ENCODE data around the gene KDM2B. TPM values are rescaled to one million over a fixed set of nuclear protein-coding genes. Genes with fewer than 3 reads are reported as not detected.

KDM2B gene
- total and polyA plus RNA-seq, 10 of the 15 experiments (the other 5 are each of a cell fraction or from before 2014, with no cell fraction given): 13.6 to 124 (median 40.4) TPM

- in situ Hi-C loops (cut with MboI) (no loop called here), intact Hi-C loops (cut with micrococcal nuclease; ENCODE audit: unreplicated experiment) (no loop called here)
- Histone ChIP-seq H3K27ac (ENCODE audit: control insufficient read depth, insufficient read depth) (no peak overlapping the region), H3K9me3 (replicated peaks; ENCODE audit: control insufficient read depth, insufficient read depth, low read length) (no peaks in the 10 kb centered on the region), H3K27me3 (replicated peaks in 1 of 2; ENCODE audit: control insufficient read depth in 2 of 2, insufficient read depth in 2 of 2, low read length in 1 of 2) (no peaks in the 10 kb centered on the region), H3K4me2 (ENCODE audit: control insufficient read depth, insufficient read depth) (no peak overlapping the region), H3K9ac (ENCODE audit: control insufficient read depth, insufficient read depth, low read length) (no peak overlapping the region), H3K79me2 (ENCODE audit: control insufficient read depth, insufficient read depth, low read length) (peaks cover 4% of the 10 kb centered on the region), H4K20me1 (ENCODE audit: control insufficient read depth, insufficient read depth) (no peaks in the 10 kb centered on the region), H3K4me1 (ENCODE audit: control insufficient read depth, insufficient read depth, low read length) (peaks cover 11% of the 10 kb centered on the region), H3K4me3 (no peak overlapping the region), H3K36me3 (ENCODE audit: control insufficient read depth in 2 of 2, insufficient read depth in 2 of 2, low read length in 1 of 2) (peaks cover 25 to 36% of the 10 kb centered on the region in 2 experiments), H2AFZ (ENCODE audit: control insufficient read depth, low read depth, low read length) (no peak overlapping the region)
- SMC1A ChIA-PET (ENCODE audit: uncharacterized antibody, unreplicated experiment): no interaction called here
- POLR2A ChIA-PET: interaction anchor here (0.6 kb wide), 1 partner anchor 10 kb away, joined by 3 read pairs; no protein-coding TSS in a partner anchor
- no peak for FAIRE-seq
- TF ChIP-seq CHD4 (IDR thresholded peaks at IDR 0.05): no peak
- TF ChIP-seq SMC3 (IDR thresholded peaks at IDR 0.05; ENCODE audit: borderline replicate concordance, low read length): no peak
- TF ChIP-seq BACH1 (IDR thresholded peaks at IDR 0.05; ENCODE audit: borderline replicate concordance): no peak
- TF ChIP-seq ETV6 (conservative IDR thresholded peaks at IDR 0.05 in 1 of 2, IDR thresholded peaks at IDR 0.05 in 1 of 2; ENCODE audit: borderline replicate concordance in 1 of 2, low read depth in 1 of 2): no peak
- TF ChIP-seq ZNF217 (IDR thresholded peaks at IDR 0.05): no peak
- no peak for TF ChIP-seq CEBPB (IDR thresholded peaks at IDR 0.05; ENCODE audit: borderline replicate concordance in 1 of 2, low read depth in 2 of 2, low read length in 2 of 2)
- no TSS peak for BruUV-seq (replicated peaks)
- RAD21 ChIA-PET (ENCODE audit: unreplicated experiment): no interaction called here
- DNase-seq (ENCODE audit: low read depth, low spot score): no peak
- CTCF ChIA-PET: no interaction called here
- no peak for ATAC-seq
- 100% methylated on average over 12 of the region's 12 CpGs for WGBS (ENCODE audit: insufficient coverage, insufficient replicate concordance, low lambda C conversion rate, missing lambda C conversion rate)
Measured at GRCh38 chr12:121512561-121512960, 68.3 kb downstream of the KDM2B start.

- Histone ChIP-seq H3K79me2 (ENCODE audit: control insufficient read depth, insufficient read depth, low read length) (peaks cover 4% of the 10 kb centered on the region), H4K20me1 (ENCODE audit: control insufficient read depth, insufficient read depth) (no peaks in the 10 kb centered on the region), H3K9ac (ENCODE audit: control insufficient read depth, insufficient read depth, low read length) (no peak overlapping the region), H3K9me3 (replicated peaks; ENCODE audit: control insufficient read depth, insufficient read depth, low read length) (no peaks in the 10 kb centered on the region), H3K4me2 (ENCODE audit: control insufficient read depth, insufficient read depth) (no peak overlapping the region), H3K36me3 (ENCODE audit: control insufficient read depth in 2 of 2, insufficient read depth in 2 of 2, low read length in 1 of 2) (peaks cover 26 to 36% of the 10 kb centered on the region in 2 experiments), H3K4me3 (no peak overlapping the region), H2AFZ (ENCODE audit: control insufficient read depth, low read depth, low read length) (no peak overlapping the region), H3K4me1 (ENCODE audit: control insufficient read depth, insufficient read depth, low read length) (peaks cover 11% of the 10 kb centered on the region), H3K27ac (ENCODE audit: control insufficient read depth, insufficient read depth) (no peak overlapping the region), H3K27me3 (replicated peaks in 1 of 2; ENCODE audit: control insufficient read depth in 2 of 2, insufficient read depth in 2 of 2, low read length in 1 of 2) (no peaks in the 10 kb centered on the region)
- no TSS peak for BruUV-seq (replicated peaks)
- in situ Hi-C loops (cut with MboI) (no loop called here), intact Hi-C loops (cut with micrococcal nuclease; ENCODE audit: unreplicated experiment) (no loop called here)
- SMC1A ChIA-PET (ENCODE audit: uncharacterized antibody, unreplicated experiment): no interaction called here
- ATAC-seq (no peak), DNase-seq (ENCODE audit: low read depth, low spot score) (no peak), FAIRE-seq (no peak)
- CTCF ChIA-PET: no interaction called here
- POLR2A ChIA-PET: no interaction called here
- RAD21 ChIA-PET (ENCODE audit: unreplicated experiment): no interaction called here
- WGBS (ENCODE audit: insufficient coverage, insufficient replicate concordance, low lambda C conversion rate, missing lambda C conversion rate): 95% methylated on average over 12 of the region's 12 CpGs
- TF ChIP-seq ESRRA (IDR thresholded peaks at IDR 0.05; ENCODE audit: low read length) (no peak), RCOR1 (conservative IDR thresholded peaks at IDR 0.05; ENCODE audit: low read depth, low read length) (no peak), CHD1 (IDR thresholded peaks at IDR 0.05; ENCODE audit: low read depth, low read length) (no peak), GABPA (IDR thresholded peaks at IDR 0.05; ENCODE audit: low read depth) (no peak), DPF2 (IDR thresholded peaks at IDR 0.05) (no peak), E2F4 (IDR thresholded peaks at IDR 0.05; ENCODE audit: low read depth, low read length) (no peak), CREM (IDR thresholded peaks at IDR 0.05; ENCODE audit: low read depth) (no peak)
- TF ChIP-seq, protein P1, sequence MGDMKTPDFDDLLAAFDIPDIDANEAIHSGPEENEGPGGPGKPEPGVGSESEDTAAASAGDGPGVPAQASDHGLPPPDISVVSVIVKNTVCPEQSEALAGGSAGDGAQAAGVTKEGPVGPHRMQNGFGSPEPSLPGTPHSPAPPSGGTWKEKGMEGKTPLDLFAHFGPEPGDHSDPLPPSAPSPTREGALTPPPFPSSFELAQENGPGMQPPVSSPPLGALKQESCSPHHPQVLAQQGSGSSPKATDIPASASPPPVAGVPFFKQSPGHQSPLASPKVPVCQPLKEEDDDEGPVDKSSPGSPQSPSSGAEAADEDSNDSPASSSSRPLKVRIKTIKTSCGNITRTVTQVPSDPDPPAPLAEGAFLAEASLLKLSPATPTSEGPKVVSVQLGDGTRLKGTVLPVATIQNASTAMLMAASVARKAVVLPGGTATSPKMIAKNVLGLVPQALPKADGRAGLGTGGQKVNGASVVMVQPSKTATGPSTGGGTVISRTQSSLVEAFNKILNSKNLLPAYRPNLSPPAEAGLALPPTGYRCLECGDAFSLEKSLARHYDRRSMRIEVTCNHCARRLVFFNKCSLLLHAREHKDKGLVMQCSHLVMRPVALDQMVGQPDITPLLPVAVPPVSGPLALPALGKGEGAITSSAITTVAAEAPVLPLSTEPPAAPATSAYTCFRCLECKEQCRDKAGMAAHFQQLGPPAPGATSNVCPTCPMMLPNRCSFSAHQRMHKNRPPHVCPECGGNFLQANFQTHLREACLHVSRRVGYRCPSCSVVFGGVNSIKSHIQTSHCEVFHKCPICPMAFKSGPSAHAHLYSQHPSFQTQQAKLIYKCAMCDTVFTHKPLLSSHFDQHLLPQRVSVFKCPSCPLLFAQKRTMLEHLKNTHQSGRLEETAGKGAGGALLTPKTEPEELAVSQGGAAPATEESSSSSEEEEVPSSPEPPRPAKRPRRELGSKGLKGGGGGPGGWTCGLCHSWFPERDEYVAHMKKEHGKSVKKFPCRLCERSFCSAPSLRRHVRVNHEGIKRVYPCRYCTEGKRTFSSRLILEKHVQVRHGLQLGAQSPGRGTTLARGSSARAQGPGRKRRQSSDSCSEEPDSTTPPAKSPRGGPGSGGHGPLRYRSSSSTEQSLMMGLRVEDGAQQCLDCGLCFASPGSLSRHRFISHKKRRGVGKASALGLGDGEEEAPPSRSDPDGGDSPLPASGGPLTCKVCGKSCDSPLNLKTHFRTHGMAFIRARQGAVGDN (IDR thresholded peaks at IDR 0.05): no peak
Measured at GRCh38 chr12:121511916-121512315, 68.9 kb downstream of the KDM2B start.

Measured in GM12878 (cell line).